GM18526 (cell line): ENCODE data around the gene NKAIN2.

Source experiments
- POLR2A ChIP-seq: IDR thresholded peaks from 3 replicates; pipeline ENCODE4 v1.6.1; 2011; ENCODE audit not compliant: insufficient read length; ENCODE audit errors: extremely low read depth

NKAIN2 gene

DNA sequence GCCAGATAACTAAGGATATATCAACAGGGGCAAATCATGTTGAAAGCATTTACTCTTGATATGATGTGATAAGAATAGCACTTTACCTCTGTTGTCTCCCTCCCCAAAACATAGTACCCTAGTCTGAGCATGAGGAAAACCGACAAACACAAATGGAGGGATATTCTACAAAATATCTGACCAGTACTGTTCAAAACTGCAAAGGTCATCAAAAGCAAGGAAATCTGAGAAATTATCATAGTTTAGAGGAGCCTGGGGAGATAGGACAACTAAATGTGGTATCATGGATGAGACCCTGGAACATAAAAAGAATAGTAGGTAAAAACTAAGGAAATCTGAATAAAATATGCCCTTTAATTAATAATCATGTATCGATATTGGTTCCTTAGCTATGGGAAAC is 675.2 kb downstream of the NKAIN2 start:
- no peak for TF ChIP-seq POLR2A

- TF ChIP-seq POLR2A, result no peak
Observed at GRCh38 chr6:124479991-124480430, 676.3 kb downstream of the NKAIN2 start.

- TF ChIP-seq POLR2A, result no peak
Observed at GRCh38 chr6:124482071-124482491, 678.4 kb downstream of the NKAIN2 start.

DNA sequence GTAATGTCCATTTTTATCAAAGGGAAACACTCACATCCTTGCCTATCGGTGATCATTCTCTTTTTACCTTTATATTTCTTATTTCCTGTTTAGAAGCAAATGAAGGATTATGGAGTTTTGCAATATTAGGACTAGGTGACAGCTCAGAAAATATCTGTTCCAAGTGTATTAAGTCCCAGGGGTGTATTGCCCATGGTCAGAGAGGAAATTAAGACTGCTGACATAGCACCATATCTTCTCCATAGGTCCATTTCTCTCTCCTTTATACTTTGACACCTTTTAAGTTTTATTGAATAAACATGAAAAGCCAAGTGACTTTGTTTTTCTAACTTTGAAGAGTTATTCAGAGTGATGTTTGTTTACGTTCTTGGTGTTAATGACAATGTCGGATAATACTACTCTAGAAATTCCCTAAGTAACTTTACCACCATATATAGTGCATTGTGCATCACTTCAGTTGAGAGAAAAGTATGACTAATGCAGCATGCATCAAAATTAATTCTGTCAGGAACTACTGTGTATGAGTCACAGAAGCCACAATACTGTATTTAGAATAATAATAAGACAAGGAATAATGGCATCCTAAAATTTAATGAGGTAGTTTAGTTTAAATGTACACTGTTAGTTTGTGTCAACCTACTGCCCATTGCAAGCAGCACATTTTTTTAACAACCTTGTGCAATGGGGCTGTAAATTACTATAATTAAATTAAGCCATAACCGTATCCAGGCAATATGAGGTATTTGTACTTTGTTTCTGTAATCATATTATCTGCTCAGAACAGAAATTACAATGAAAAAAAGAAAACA is 684.2 kb downstream of the NKAIN2 start:
- TF ChIP-seq POLR2A, result no peak

DNA sequence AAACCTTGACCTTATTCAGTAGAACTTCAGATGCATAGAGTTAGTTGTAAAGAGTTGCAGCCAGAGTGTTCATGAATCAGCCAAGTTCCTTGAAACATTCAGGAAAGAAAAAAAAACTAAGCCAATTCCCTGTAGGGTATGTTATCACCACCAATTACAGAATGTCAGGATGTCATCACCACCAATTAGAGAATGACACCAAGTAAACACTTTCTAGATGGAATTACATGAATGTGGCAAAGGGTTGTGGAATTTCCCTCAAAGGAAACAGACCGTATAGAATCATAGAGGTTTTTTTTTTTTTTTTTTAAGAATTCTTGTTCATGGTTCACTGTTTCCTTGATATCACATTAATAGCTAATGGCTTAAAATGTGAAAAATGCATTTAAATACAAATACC is 686.5 kb downstream of the NKAIN2 start:
- no peak for TF ChIP-seq POLR2A

DNA sequence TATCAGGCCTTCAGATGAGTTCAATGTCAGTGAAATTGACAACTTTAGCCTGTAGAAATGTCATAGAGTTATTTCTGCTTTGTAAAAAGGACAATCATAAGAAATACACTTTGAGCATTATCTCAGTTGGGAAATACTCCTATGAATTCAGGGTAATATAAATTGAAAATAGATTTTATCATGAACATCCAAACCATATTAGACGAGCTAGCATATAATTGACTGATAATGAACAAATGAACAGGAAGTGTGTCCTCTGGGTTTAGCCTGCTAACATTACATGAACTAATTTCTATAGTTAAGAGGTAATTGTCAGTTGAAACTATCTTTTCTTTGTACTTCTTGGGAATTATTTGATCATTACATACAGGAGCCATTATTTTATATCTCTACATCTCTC is 689.6 kb downstream of the NKAIN2 start:
- TF ChIP-seq POLR2A, result no peak

DNA sequence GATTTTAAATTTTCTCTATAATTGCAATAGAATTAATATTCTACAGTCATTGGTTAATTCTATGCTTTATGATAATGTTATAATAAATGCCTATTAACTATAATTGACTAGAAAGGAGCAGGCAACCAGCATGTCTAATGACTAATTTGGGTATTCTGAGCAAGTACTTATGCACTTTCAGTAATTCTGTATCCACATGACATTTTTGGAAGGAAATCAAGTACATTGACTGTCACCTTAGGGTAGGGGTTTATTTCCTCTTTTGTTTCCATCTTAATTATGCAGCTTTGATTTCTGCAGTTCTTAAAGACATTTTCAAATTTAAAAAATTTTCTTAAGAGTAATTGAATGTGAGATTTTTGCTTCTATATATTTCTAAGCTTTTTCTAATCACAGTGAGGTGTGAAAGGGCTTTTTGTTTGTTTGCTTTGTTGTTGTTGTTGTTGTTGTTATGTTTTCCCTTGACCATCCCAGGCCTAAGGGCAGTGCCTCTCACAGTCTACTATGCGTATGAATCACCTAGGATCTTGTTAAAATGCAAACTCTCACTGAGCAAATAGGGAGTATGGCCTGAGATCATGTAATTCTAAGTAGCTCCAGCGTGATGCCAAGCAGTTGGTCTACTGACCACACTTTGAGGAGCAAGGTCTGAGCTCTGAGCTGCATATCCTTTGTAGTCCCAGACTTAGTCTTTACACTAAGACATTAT is 691.4 kb downstream of the NKAIN2 start:
- TF ChIP-seq POLR2A, result no peak

DNA sequence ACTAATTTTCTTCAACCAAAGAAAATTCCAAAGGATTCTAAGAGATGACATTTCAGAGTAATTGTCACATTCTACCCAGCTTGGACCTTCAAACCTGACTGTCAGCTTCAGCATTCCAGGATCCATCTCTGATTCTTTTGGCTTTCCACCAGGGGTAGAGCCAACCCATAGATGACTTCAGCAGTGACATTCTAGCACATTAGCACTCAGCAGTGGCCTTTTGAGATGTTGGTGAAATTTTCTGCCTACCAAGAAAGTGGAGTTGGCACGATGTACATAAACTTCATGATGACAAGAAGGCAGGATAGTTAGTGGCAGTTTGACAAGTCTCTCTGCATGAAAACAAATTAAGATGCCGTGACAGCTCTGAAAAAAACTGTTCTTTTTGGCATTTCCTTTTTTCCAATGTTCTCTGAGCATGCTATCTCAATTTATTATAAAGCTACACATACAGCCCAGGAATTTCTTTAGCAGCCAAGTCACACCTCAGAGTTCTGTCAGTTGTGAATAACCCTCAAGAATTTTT is 692.1 kb downstream of the NKAIN2 start:
- no peak for TF ChIP-seq POLR2A

GRCh38 chr6:124496334-124496733 is 692.7 kb downstream of the NKAIN2 start:
- no peak for TF ChIP-seq POLR2A

GRCh38 chr6:124512431-124512830 is 708.8 kb downstream of the NKAIN2 start:
- TF ChIP-seq POLR2A, result no peak

GRCh38 chr6:124517339-124517738 is 713.7 kb downstream of the NKAIN2 start:
- no peak for TF ChIP-seq POLR2A

DNA sequence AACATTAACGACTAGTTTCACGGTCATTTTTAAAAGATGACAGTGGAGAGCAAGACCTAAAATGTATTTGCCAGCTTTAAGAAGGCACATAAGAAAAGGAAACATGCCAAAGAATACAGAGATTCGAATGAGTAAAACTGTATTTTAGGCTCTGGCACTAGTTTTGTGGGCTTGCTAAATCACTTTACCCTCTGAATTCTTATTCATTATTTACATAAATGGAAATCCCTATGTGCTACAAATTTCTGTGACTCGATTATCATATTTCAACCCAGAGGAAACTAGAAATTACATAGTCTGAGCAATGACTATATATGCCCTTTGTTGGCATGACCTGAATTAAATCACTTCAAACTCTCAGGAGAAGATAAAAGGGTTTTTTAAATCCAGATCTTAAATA is 716.8 kb downstream of the NKAIN2 start:
- TF ChIP-seq POLR2A, result no peak

DNA sequence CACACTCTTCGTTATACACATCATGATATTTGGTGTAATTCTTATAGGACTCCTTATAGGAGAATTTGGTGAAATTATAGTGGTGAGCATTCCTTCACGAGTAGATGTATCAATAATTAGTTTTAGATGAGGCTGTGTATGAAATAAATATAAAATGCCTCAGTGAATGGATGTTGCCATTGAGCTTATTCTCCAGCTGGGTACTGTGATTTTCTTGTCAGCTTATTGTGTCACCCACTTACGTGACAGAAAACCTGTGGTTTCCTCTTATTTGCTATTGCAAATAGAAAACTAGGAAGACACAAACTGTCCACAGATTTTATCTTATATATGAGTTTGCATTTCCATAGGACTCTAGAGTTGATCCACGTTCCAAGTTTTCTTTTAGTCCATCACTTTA is 718.7 kb downstream of the NKAIN2 start:
- TF ChIP-seq POLR2A, result no peak

DNA sequence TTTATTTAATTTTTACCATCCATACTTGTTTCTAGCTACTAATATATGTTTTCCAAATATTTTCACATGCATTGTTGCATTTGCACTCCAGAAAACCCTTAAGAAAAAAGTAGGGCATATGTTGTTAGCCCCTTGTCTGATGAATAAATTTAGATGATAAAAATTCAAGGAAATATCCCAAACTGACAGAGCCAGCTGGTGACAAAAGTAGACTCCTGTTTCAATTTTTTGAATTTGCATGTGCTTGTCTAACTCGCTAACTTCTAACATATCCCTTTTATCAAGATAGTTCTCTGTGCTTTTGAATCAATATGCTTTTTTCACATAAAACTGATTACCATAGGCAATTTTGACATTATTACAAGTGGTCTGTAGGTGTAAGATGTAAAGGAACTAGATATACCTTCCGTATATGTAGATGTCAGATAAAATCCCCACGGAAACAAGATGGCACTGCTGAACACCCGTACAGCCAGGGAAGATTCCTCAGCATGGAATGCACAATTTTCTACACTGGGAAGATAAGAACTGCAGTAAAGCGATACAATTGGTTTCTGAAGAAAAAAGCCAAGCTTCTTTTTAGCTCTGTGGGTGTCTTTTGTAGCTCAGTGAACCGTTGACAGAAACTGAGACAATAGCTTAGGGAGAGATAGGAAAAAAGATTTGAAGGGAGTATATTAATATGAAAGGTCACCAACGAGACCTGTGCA is 721.0 kb downstream of the NKAIN2 start:
- no peak for TF ChIP-seq POLR2A

DNA sequence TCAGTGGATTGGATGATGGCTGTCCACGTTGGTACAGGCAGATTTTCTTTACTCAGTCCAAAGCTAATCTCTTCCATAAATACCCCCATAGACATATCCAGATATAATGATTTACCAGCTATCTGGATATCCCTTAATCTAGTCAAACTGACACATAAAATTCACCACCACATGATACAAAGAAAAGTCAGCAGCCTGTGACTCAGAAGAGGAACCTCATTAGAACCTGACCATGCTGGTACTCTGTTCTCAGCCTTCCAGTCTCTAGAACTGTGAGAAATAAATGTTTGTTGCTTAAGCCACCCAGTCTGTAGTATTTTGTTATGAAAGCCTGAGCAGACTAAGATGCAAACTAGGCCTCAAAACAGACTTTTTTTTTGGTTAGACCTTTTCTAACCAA is 727.3 kb downstream of the NKAIN2 start:
- no peak for TF ChIP-seq POLR2A

GRCh38 chr6:124535299-124535698 is 731.6 kb downstream of the NKAIN2 start:
- no peak for TF ChIP-seq POLR2A

- no peak for TF ChIP-seq POLR2A
Observed at GRCh38 chr6:124535746-124536145, 732.1 kb downstream of the NKAIN2 start.
